ENCODE measurements around the gene LRRTM3. TPM values are rescaled to one million over a fixed set of nuclear protein-coding genes. Genes with fewer than 3 reads are reported as not detected.

Gene LRRTM3
- total RNA-seq, 1 donor from 2014 or later, result not detected

DNA sequence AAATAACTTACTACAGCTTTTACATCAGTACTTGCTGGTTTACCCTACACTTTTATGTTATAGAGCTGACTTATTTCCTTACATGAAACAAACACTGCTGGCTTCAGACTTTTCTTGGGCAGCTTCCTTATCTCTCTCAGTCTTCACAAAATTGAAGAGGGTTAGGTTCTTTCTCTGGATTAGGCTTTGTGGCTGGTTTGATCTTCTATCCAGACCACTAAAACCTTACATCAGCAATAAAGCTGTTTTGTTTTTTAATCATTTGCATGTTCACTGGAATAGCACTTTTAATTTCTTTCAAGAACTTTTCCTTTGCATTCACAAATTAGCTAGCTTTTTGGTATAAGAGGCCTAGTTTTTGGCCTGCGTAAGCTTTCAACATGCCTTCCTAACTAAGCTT, 218.7 kb downstream of the LRRTM3 start:
- no peak for TF ChIP-seq CTCF (IDR thresholded peaks at IDR 0.05)
- H3K27ac ChIP-seq, result no peak overlapping the region
- no peak overlapping the region for H3K4me3 ChIP-seq
- intact Hi-C loops (cut with DNase I), result no loop called here
- no peak for DNase-seq (ENCODE audit: low spot score in 2 of 2)
- H3K9me3 ChIP-seq, result no peaks in the 10 kb centered on the region
- no peaks in the 10 kb centered on the region for H3K4me1 ChIP-seq
- H3K27me3 ChIP-seq, result no peaks in the 10 kb centered on the region
- H3K36me3 ChIP-seq, result no peaks in the 10 kb centered on the region
